Astrocyte (in vitro differentiated cells and primary cell): ENCODE measurements around the gene LEFTY2. TPM values are rescaled to one million over a fixed set of nuclear protein-coding genes. Genes with fewer than 3 reads are reported as not detected.
"Not testable (repeated sequence)": the region's sequence is repeated elsewhere in the genome, so short reads cannot be mapped to it uniquely, and the experiment has no call there.

Experiments used
- DNase-seq: peaks from one replicate; pipeline ENCODE4 v3.0.0-alpha.2; 2010; ENCODE audit warnings: low read depth
- FAIRE-seq: peaks from 2 replicates; lab custom pipeline; 2011; peaks lifted over from hg19 to GRCh38; lab: Jason Lieb, UNC
- H2AFZ ChIP-seq: 2 replicates; pipeline ENCODE4 v1.6.0; 2012; ENCODE audit warnings: low read depth, low read length, inconsistent platforms
- H3K27ac ChIP-seq: 2 replicates; pipeline ENCODE4 v1.5.1; 2011; ENCODE audit warnings: low read depth, low read length, inconsistent platforms
- H3K27me3 ChIP-seq: 2 replicates; pipeline ENCODE4 v1.6.0; 2011; ENCODE audit warnings: low read length, inconsistent platforms; ENCODE audit not compliant: insufficient read depth
- H3K36me3 ChIP-seq: 2 replicates; pipeline ENCODE4 v1.5.1; 2011; ENCODE audit warnings: low read length, inconsistent platforms; ENCODE audit not compliant: insufficient read depth
- H3K4me1 ChIP-seq: 2 replicates; pipeline ENCODE4 v1.5.1; 2011; ENCODE audit warnings: low read length, inconsistent platforms; ENCODE audit not compliant: insufficient read depth
- H3K4me2 ChIP-seq: 2 replicates; pipeline ENCODE4 v1.6.0; 2012; ENCODE audit warnings: low read length, inconsistent platforms
- H3K4me3 ChIP-seq: 2 replicates; pipeline ENCODE4 v1.5.1; 2011; ENCODE audit warnings: low read depth, mild to moderate bottlenecking, low read length, inconsistent platforms; ENCODE audit not compliant: insufficient read depth
- H3K79me2 ChIP-seq: 2 replicates; pipeline ENCODE4 v1.6.0; 2012; ENCODE audit warnings: mild to moderate bottlenecking, low read length, inconsistent platforms; ENCODE audit not compliant: insufficient read depth
- H3K9ac ChIP-seq: 2 replicates; pipeline ENCODE4 v1.6.0; 2012; ENCODE audit warnings: mild to moderate bottlenecking, low read length, inconsistent platforms
- H3K9me3 ChIP-seq: 2 replicates; pipeline ENCODE4 v1.5.1; 2012; ENCODE audit warnings: low read depth, mild to moderate bottlenecking, low read length, inconsistent platforms; ENCODE audit not compliant: insufficient read depth
- H4K20me1 ChIP-seq: 2 replicates; pipeline ENCODE4 v1.6.0; 2012; ENCODE audit warnings: low read length, inconsistent platforms; ENCODE audit not compliant: insufficient read depth
- H3K27ac Mint-ChIP-seq: one replicate; pipeline ENCODE4 v1.8.0; 2021; ENCODE audit warnings: mild to moderate bottlenecking, mixed read lengths; ENCODE audit not compliant: unreplicated experiment
- H3K27me3 Mint-ChIP-seq: one replicate; pipeline ENCODE4 v1.8.0; 2021; ENCODE audit warnings: low read depth, mixed read lengths; ENCODE audit not compliant: unreplicated experiment
- H3K36me3 Mint-ChIP-seq: one replicate; pipeline ENCODE4 v1.8.0; 2021; ENCODE audit warnings: low read depth, mixed read lengths; ENCODE audit not compliant: unreplicated experiment
- H3K4me1 Mint-ChIP-seq: one replicate; pipeline ENCODE4 v1.8.0; 2021; ENCODE audit warnings: low read depth, mixed read lengths; ENCODE audit not compliant: unreplicated experiment
- H3K4me3 Mint-ChIP-seq: one replicate; pipeline ENCODE4 v1.8.0; 2021; ENCODE audit warnings: mild to moderate bottlenecking, moderate library complexity, mixed read lengths; ENCODE audit not compliant: unreplicated experiment
- H3K9me3 Mint-ChIP-seq: one replicate; pipeline ENCODE4 v1.8.0; 2021; ENCODE audit warnings: mild to moderate bottlenecking, mixed read lengths; ENCODE audit not compliant: unreplicated experiment
- EZH2 ChIP-seq: IDR thresholded peaks from 2 replicates; pipeline ENCODE4 v1.6.1; 2012; ENCODE audit warnings: mild to moderate bottlenecking, low read length, inconsistent platforms; ENCODE audit not compliant: insufficient read depth
- total RNA-seq: library from RNA; stranded (reverse); gene quantifications from 2 replicates; pipeline ENCODE4 v1.2.1, GENCODE V29; 2021
- TF ChIP-seq, protein P1 (sequence below): IDR thresholded peaks from 2 replicates; pipeline ENCODE4 v1.5.1; 2011; ENCODE audit warnings: low read depth, mild to moderate bottlenecking, inconsistent platforms, low read length, moderate library complexity; ENCODE audit not compliant: insufficient read depth

LEFTY2 gene
- total RNA-seq, 1 donor from 2014 or later, result 7.0 TPM

DNA sequence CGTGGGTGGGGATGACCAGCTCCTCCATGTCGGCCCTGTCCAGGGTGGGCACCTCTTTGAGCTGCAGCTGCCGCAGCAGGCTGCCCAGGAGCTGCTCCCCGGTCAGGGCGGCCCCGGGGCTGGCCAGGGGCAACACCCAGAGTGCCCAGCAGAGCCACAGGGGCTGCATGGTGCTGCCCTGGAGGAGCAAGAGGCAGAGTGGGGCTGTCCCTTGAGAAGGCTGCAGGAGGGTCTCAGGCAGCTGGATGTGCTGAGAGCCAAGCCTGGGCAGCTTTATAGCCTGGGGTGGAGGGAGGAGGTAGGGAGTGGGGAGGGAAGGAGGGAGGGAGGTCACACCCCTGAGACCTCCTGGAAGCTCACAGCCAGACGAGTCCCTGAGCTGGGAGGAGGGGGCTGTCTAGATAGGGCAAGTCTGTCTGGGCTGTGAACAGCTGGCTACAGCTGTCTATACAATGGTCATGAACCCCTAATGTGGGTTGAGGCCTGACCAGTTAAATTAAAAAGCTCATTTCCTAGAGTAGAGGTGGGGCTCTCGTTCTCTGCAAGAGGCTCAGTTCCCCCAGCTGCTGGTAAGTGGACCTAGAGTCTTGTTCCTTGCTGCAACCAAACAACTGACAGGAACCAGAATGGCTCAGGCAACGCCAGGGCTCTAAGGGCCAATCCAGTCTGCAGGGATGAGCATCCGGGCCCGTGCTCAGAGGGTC, 52.0 kb downstream of the LEFTY2 start, which contains the start of gene LEFTY1:
Gene LEFTY1 (minus strand): TSS at position 249 of the 704 bp plus-strand sequence. CDS start 80 bp downstream, at position 169.
- no peaks in the 10 kb centered on the region for H3K4me1 ChIP-seq
- H3K9me3 ChIP-seq, result no peaks in the 10 kb centered on the region
- Mint-ChIP-seq H3K27me3 (peaks cover 19% of the 10 kb centered on the region), H3K4me3 (peak within 1 kb of the TSS; percentile 50), H3K36me3 (peaks cover 2% of the 10 kb centered on the region), H3K4me1 (peaks cover 10% of the 10 kb centered on the region), H3K9me3 (no peaks in the 10 kb centered on the region), H3K27ac (peak within 1 kb of the TSS; percentile 62)
- H3K79me2 ChIP-seq, result no peaks in the 10 kb centered on the region
- no peaks in the 10 kb centered on the region for H3K36me3 ChIP-seq
- H4K20me1 ChIP-seq, result no peaks in the 10 kb centered on the region
- H2AFZ ChIP-seq, result no peak within 1 kb of the TSS
- FAIRE-seq, result no peak
- DNase-seq, result no peak
- no peak within 1 kb of the TSS for H3K4me3 ChIP-seq
- no peak within 1 kb of the TSS for H3K27ac ChIP-seq
- no peak within 1 kb of the TSS for H3K4me2 ChIP-seq
- H3K27me3 ChIP-seq, result no peaks in the 10 kb centered on the region
- no peak within 1 kb of the TSS for H3K9ac ChIP-seq
- TF ChIP-seq, protein P1, sequence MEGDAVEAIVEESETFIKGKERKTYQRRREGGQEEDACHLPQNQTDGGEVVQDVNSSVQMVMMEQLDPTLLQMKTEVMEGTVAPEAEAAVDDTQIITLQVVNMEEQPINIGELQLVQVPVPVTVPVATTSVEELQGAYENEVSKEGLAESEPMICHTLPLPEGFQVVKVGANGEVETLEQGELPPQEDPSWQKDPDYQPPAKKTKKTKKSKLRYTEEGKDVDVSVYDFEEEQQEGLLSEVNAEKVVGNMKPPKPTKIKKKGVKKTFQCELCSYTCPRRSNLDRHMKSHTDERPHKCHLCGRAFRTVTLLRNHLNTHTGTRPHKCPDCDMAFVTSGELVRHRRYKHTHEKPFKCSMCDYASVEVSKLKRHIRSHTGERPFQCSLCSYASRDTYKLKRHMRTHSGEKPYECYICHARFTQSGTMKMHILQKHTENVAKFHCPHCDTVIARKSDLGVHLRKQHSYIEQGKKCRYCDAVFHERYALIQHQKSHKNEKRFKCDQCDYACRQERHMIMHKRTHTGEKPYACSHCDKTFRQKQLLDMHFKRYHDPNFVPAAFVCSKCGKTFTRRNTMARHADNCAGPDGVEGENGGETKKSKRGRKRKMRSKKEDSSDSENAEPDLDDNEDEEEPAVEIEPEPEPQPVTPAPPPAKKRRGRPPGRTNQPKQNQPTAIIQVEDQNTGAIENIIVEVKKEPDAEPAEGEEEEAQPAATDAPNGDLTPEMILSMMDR, result no peak
- no peak for TF ChIP-seq EZH2

DNA sequence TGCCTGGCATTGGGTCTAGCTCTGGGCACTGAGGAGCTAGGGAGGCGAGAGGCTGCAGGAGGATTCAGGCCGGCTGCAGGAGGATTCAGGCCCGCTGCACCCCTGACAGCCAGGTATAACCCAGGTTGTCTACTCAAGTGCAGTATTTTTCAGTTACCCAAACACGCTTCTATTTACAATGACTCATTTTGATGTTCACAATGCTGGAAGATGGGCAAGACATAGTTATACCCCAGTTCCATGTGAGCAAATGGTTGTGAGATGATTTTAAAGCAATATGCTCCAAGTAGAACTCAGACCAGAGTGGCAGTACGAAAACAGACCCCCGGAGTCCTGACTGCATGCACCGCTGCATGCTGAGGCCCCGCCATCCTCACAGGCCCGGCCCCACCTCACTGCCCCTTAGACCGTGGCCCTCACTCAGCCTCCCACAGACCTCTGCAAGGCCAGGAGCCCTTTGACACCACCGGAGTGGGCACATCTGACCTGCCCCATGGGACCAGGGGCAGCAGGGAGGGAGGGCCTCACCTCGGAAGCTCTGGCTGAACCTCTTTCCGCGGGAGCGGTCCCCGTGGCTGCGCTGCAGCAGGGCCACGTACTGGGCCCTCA, 52.6 kb downstream of the LEFTY2 start:
- no peak for FAIRE-seq
- no peak overlapping the region for H3K4me2 ChIP-seq
- no peak overlapping the region for H3K4me3 ChIP-seq
- no peaks in the 10 kb centered on the region for H3K9me3 Mint-ChIP-seq
- H3K36me3 ChIP-seq, result no peaks in the 10 kb centered on the region
- no peak overlapping the region for H2AFZ ChIP-seq
- H3K9ac ChIP-seq, result no peak overlapping the region
- H3K27ac Mint-ChIP-seq, result no peak overlapping the region
- H3K4me3 Mint-ChIP-seq, result no peak overlapping the region
- H3K4me1 Mint-ChIP-seq, result peaks cover 10% of the 10 kb centered on the region
- H3K27me3 ChIP-seq, result no peaks in the 10 kb centered on the region
- no peaks in the 10 kb centered on the region for H4K20me1 ChIP-seq
- H3K79me2 ChIP-seq, result no peaks in the 10 kb centered on the region
- no peaks in the 10 kb centered on the region for H3K9me3 ChIP-seq
- H3K27me3 Mint-ChIP-seq, result peaks cover 19% of the 10 kb centered on the region
- TF ChIP-seq, protein P1, result no peak
- TF ChIP-seq EZH2, result no peak
- peaks cover 2% of the 10 kb centered on the region for H3K36me3 Mint-ChIP-seq
- DNase-seq, result no peak
- H3K27ac ChIP-seq, result no peak overlapping the region
- no peaks in the 10 kb centered on the region for H3K4me1 ChIP-seq

DNA sequence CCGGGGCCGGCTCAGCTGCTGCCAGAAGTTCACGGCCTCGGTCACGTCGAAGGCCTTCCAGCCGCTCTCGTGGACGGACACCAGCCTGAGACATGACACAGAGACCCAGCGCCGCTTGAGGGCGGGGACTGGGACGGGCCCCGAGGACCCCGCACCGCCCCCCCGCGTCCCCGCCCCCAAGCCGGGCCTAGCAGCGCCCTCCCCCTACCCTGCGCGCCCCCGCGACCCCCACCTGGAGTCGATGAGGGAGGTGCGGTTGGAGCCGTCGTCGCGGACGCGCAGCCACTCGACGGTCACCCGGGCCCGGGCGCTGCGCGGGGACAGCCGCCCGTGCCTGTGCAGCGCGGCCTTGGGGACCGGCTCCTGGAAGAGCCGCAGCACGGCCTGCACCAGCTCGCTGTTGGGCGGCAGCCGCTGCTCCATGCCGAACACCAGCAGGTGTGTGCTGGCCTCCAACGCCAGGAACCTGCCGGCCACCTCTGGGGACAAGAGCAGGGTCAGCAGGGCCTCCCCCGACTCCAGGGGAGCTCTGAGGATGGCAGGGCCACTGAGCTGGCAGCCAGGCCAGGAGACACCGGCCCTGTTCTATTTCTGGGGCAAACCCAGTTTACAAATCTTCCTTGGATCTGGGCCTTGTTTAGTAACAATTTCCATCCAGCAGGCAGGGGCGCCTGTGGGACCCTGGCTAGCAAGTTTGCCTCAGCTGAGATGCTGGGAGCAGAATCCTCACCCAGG, 53.3 kb downstream of the LEFTY2 start:
- not testable (repeated sequence) for DNase-seq, H3K79me2 ChIP-seq, H3K4me1 ChIP-seq, H2AFZ ChIP-seq, FAIRE-seq, H3K9me3 ChIP-seq, H4K20me1 ChIP-seq, H3K9ac ChIP-seq, H3K27me3 ChIP-seq, H3K9me3 Mint-ChIP-seq, H3K4me2 ChIP-seq, H3K27ac ChIP-seq, H3K36me3 Mint-ChIP-seq, H3K27ac Mint-ChIP-seq, H3K4me3 ChIP-seq, H3K4me3 Mint-ChIP-seq, H3K36me3 ChIP-seq
- Mint-ChIP-seq H3K27me3 (peaks cover 21% of the 10 kb centered on the region), H3K4me1 (peaks cover 10% of the 10 kb centered on the region)
